IPS DF 19.7 (cell line): Measurements from ENCODE around the gene ZNF41.
"Not testable (repeated sequence)": the region's sequence is repeated elsewhere in the genome, so short reads cannot be mapped to it uniquely, and the experiment has no call there.

ENCODE experiments used
- DNase-seq: peaks from one replicate; pipeline ENCODE4 v3.0.0-alpha.2; 2013; ENCODE audit warnings: low read depth, low spot score

ZNF41 gene

DNA sequence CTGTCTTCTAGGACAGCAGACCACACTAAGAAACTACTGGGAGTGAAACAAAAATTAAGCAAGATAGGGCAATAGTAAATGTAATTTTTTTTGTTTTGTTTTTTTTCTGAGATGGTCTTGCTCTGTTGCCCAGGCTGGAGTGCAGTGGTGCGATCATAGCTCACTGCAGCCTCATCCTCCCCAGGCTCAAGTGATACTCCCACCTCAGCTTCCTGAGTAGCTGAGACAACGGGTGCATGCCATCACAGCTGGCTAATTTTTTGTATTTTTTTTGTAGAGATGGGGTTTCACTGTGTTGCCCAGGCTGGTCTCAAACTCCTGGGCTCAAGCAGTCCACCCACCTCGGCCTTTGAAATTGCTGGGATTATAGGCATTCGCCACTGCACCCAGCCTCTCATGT, 9.1 kb upstream of the ZNF41 start:
- not testable (repeated sequence) for DNase-seq

- no peak for DNase-seq
Observed at GRCh38 chrX:47489507-47490275, 6.7 kb upstream of the ZNF41 start.

DNA sequence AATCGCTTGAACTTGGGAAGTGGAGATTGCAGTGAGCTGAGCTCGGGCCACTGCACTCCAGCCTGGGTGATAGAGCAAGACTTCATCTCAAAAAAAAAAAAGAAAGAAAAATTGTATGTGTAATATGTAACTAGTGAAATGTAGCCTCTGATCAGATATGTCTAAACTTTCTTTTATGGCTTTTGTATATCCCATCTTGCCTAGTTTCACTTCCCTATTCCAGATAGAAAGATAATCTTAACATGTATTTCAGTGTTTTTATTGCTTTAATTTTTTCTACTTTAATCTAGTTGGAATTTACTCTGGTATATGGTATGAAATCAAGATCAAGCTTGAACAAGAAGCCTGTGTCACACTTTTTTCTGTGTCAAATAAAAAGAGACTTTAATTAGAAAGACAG, 1.9 kb upstream of the ZNF41 start:
- DNase-seq, result no peak

DNA sequence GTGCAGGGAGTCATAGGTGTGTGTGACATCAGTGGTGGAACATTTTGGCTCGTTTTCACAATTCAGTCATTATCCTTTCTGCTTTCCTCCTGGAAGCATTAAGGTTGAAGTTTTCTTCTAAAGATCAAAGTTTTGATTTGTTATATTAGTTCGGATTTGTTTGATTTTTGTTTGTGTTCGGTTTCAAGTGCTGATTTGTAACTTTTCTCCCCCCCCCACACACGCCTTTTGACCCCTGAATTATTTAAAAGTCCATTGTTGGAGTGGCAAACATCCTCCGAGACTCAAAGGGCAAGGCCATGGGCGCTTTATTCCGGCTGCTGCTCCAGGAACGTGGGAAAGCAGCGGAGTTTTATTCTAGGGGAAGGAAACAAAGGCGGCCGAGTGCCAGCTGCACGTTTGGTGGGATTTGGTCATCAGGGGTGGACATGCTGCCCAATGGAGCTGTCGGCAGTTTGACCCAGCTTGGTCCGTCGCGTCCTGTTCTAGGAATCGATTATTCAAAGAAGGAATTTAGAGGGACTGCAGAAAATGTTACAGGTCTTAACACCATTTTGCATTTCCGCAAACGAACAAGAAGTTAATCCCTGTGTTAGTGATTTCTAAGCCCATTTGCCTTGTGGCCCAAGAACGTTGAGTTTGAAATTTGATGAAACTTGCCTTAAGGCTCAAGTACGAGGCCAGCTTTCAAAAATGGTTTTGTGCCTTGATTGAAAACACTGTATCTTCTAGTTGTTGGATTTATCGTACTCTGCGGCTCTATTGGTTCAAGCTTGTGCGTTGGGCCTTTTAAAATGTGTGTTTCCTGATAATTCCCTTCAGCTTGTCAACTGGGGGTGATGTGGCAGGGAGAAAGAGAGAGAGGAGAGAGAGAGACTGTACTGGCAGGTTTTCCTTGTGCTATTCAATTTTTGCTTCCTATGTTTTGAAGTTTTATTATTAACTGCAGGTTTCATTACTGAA, 565 bp upstream of the ZNF41 start:
- DNase-seq, result no peak

DNA sequence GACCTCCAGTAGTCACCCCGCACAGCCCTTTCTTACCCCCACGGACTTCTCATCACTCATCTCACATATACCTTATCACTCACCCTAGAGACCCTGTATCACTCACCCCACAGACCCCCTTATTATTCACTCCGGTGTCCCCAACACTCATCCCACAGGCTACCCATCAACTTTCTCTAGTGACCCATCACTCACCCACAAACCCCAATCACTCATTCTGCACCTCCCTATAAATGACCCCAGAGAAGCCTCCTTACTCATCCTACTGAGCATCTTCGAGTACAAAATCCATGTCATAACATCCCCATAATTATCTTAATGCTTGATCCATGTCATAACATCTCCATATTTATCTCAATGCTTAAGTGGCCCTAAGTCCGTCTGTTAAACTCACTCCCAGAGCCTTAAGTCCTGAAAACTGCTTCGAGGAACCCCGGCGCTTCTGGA, 934 bp downstream of the ZNF41 start:
- no peak for DNase-seq

- no peak for DNase-seq
Observed at GRCh38 chrX:47481160-47481559, 1.9 kb downstream of the ZNF41 start.

DNA sequence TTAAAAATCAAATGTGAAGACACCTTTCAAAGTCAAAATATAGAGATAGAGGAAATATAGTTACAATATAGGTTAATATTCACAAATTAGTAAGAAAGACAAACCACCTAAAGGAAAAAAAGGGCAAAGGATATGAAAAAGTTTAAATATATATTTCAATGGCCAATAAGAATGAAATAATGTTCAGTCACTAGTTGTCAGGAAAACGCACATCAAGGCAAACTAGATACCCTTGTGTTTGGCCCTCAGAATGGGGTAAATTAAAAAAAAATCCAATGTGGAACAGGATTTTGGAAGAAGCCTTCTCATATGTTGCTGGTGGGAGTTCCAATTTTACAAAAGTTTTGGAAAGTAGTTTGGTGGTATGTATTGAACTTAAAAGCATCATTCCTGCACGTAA, 2.4 kb downstream of the ZNF41 start:
- DNase-seq, result no peak

GRCh38 chrX:47475476-47475875, 7.5 kb downstream of the ZNF41 start:
- DNase-seq, result no peak

DNA sequence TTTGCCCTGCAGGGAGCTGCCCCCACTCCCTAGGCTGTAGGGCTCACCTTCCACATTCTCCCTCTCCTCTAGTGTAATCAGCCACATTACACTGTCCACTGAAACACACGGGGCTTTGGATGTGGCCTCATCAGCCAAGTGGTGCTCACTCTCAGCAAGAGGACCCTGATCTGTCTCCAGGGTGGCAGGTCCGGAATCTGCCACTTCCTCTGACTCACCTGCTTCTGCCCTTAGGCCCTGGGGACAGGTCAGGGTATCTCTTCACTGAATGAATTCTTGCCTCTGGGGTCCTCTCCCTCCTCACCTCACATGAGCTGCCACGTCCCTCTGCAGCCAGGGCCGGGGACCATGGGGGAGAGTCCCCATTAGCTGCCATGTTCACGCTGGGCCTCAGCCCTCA, 15.9 kb downstream of the ZNF41 start:
- DNase-seq, result no peak

DNA sequence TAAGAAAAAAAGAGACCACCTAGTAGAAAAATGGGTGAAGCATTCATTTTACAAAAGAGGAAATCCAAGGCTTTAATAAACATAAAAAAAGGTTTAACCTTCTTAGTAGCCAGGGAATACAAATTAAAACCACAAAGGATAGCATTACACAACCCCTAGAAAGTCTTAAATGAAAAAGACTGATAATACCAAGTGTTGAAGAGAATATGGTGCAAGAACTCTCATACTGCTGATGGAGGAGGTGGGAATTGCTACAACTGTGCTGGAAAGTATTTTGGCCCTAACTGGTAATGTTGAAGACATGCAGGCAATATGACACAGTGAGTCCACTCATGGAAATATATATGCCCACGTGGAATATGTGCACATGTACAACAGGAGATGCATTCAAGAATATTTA, 22.5 kb downstream of the ZNF41 start:
- DNase-seq, result no peak

- no peak for DNase-seq
Observed at GRCh38 chrX:47458528-47458927, 24.5 kb downstream of the ZNF41 start.

- no peak for DNase-seq
Observed at GRCh38 chrX:47456080-47456479, 26.9 kb downstream of the ZNF41 start.

DNA sequence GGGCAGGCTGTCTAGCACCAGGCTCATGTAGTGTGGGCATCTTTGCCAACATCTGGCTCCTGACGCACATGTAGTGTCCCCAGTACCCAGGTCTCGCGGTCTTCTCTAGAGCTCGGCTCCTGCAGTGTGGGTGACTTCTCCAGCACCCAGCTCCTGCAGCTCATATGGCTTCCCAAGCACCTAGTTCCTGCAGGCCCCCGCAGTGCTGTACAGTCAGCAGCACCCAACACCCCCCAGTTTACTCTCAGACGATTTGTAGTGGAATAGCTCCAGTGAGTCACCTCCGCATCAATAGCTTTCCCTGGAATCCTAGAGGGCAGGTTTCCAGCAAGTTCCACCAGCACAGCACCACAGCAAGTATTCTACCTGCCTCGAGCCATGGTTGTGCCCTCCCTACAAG, 30.9 kb downstream of the ZNF41 start:
- DNase-seq, result no peak

GRCh38 chrX:47448165-47448806, 34.7 kb downstream of the ZNF41 start:
- no peak for DNase-seq

DNA sequence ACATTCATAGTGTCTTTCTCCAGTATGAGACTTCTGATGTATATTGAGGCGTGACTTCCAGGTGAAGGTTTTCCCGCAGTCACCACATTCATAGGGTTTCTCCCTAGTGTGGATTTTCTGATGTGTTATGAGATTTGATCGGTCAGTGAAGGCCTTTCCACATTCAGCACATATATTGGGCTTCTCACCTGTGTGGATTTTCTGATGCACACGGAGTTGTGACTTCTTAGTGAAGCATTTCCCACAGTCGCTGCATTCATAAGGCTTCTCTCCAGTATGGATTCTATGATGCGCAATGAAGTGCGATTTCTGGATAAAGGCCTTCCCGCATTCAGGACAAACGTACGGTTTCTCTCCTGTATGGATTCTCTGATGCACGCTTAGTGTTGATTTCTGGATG, 35.4 kb downstream of the ZNF41 start:
- DNase-seq, result no peak

DNA sequence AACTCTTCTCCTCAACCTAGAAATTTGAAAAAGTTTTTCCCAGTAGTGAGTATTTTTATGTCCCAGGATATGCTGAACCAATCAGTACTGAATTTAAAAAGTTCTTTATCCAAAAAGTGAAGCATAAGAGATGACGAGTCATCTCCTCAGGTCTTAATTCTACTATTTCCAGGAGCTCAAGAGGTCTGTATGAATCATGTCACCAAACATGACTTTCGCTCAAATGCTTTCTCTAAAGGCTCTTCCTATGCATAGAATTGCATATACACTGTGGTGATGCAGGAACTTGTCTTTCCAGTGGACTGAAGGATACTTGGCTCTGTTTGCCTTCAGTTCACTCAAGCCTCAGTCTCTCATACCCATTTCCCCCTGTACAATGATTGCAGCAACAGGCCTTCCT, 36.1 kb downstream of the ZNF41 start:
- DNase-seq, result no peak

DNA sequence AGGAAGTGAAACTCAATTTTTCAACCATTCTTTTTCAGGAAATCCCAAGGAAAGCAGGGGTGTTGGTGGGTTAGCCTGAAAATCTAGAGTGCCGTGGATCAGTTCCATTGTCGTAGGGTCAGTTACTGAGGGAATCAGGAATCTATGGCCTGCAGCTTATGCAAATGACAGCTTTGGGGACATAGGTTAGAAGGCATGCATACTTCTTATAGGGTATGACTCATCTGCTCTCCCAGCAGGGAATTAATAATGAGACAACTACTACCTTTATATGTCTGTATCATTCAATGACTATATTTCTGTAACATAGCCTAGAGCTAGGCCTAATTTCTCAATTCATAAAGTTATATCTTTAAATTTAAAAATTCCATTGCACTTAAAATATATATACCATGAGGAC, 36.6 kb downstream of the ZNF41 start:
- DNase-seq, result no peak

GRCh38 chrX:47430925-47431324, 52.1 kb downstream of the ZNF41 start:
- DNase-seq, result no peak

- DNase-seq, result no peak
Observed at GRCh38 chrX:47422444-47422843, 60.6 kb downstream of the ZNF41 start.

GRCh38 chrX:47420962-47421361, 62.1 kb downstream of the ZNF41 start:
- no peak for DNase-seq

GRCh38 chrX:47420265-47420664, 62.8 kb downstream of the ZNF41 start:
- DNase-seq, result no peak

DNA sequence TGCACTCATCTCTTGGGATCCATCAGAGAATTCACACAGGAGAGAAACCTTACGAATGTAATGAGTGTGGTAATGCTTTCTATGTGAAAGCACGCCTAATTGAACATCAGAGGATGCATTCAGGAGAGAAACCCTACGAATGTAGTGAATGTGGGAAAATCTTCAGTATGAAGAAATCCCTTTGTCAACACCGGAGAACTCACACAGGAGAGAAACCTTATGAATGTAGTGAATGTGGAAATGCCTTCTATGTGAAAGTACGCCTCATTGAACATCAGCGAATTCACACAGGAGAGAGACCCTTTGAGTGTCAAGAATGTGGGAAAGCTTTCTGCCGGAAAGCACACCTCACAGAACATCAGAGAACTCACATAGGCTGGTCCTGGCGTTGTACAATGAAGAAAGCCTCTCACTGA, 69.8 kb downstream of the ZNF41 start:
- no peak for DNase-seq
